A549 treated with dexamethasone at 1 μM for 4 hours (cell line): ENCODE data around the gene NECAB2. TPM values are rescaled to one million over a fixed set of nuclear protein-coding genes. Genes with fewer than 3 reads are reported as not detected.

Experiments
- total RNA-seq: library from RNA; stranded (reverse); fragments of 200-300 nt; extraction: Qiagen RNA extraction; gene quantifications from 5 replicates; pipeline ENCODE4 v1.2.3, GENCODE V29; 2022

The NECAB2 gene
- total RNA-seq: 1.9 to 2.7 TPM (median 2.5 TPM) in 5 replicates

GRCh38 chr16:83967838-83968305 is at the start of gene NECAB2:
Gene NECAB2, plus strand, starts transcription at chr16:83968244. Its CDS starts 405 bp downstream, at chr16:83968649.

GRCh38 chr16:83952940-83953795 is 14.9 kb upstream of the NECAB2 start, which contains the start of gene OSGIN1:
Gene OSGIN1, plus strand, starts transcription at chr16:83953240. Its CDS starts 4,432 bp downstream, at chr16:83957672.

DNA sequence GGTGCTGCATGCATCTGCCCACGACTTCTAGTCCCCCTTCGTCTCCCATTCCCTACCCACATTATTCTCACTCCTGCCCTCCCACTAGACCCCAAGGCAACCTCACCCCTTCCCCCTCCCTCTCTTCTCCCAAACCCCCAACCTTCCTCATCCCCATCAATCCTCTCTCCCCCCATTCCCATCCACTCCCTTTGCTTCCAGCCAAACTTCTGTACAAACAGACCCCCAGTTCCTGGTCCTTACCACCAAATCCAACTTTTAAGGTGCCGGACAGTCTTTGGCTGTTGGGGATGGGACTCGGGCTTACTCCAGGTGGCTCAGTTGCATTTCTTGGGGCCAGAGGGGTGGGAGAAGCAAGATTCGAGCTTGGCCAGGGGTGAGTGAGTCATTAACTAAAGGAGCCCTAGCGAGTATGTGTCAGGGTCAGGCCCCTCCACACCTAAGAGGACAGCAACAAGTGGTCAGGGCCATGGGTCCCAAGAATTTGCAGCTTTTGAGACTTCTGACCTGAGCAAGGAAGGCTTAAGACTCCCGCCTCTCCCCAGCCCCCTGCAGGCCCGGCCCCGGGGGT is 74.3 kb downstream of the NECAB2 start, which contains the start of gene SLC38A8:
TSS of gene SLC38A8 (minus strand) at position 488 of the 571 bp plus-strand sequence. CDS start 638 bp downstream, outside the sequence.

Other genes starting within 250 kb of the NECAB2 start
- 153 to 197 TPM (median 170 TPM) in 5 replicates for gene HSBP1, start 160.3 kb upstream of the NECAB2 start, total RNA-seq
- gene MLYCD, start 69.1 kb upstream of the NECAB2 start, total RNA-seq: 1.3 to 2.1 TPM (median 1.8 TPM) in 5 replicates
- gene OSGIN1, start 15.0 kb upstream of the NECAB2 start, total RNA-seq: 12.8 to 26.3 TPM (median 15.3 TPM) in 5 replicates
- gene SLC38A8, start 74.6 kb downstream of the NECAB2 start, total RNA-seq: not detected in 5 replicates
- gene MBTPS1, start 148.7 kb downstream of the NECAB2 start, total RNA-seq: 38.5 to 48.6 TPM (median 47.0 TPM) in 5 replicates
- 13.3 to 21.9 TPM (median 18.5 TPM) in 5 replicates for gene HSDL1, start 176.9 kb downstream of the NECAB2 start, total RNA-seq
- 0.19 to 0.44 TPM (median 0.21 TPM) in 5 replicates for gene DNAAF1, start 177.1 kb downstream of the NECAB2 start, total RNA-seq
- 16.2 to 30.6 TPM (median 27.2 TPM) in 5 replicates for gene TAF1C, start 218.8 kb downstream of the NECAB2 start, total RNA-seq
- gene ADAD2, start 222.9 kb downstream of the NECAB2 start, total RNA-seq: 0.05 to 0.12 TPM in 2 of 5 replicates, not detected in the others